GM18867 (cell line): ENCODE measurements around the gene XPC.
A peak's percentile ranks its signal among the peaks of the same experiment; 100 is the strongest.

Experiments
- ATAC-seq: cut with Tn5 transposase; IDR thresholded peaks from one replicate; pipeline ENCODE4 v1.9.1; 2021; ENCODE audit warnings: mild to moderate bottlenecking, moderate library complexity; ENCODE audit not compliant: unreplicated experiment

The XPC gene

DNA sequence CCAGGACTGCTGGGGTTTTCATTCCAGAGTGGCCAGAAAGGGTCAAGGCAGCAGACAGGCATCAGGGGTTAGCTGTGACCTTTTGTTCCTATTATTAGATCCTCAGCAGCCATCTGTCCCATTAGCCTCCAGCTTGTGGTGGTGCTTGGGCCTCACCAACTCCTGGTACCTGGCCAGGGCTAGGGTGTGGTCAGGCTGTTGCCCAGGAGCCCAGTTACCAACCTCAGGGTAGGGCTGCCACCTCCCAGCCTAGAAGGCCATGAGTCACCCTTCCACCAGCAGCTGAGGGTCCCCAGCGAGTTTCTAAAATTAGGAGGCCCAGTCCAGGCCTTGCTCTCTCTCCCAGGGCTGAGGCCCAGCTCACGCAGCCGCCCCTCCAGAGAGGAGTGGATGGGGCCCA lies 41.4 kb downstream of the XPC start:
- ATAC-seq = no peak

DNA sequence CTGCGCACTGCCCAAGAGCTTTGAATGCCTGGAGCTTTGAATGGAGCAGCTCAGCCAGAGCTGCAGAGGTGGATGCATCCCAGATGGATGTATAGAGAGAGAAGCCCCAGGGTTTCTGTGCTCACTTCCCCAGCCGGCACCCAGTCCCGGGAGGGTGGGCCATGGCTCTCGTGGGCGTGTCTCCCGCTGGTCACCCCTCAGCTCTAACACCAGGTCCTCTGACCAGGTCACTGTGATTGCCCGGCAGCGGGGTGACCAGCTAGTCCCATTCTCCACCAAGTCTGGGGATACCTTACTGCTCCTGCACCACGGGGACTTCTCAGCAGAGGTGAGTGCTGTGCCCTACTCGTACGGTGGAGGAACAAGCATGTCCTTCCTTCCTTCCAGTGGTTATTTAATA lies 42.8 kb downstream of the XPC start:
- no peak for ATAC-seq

DNA sequence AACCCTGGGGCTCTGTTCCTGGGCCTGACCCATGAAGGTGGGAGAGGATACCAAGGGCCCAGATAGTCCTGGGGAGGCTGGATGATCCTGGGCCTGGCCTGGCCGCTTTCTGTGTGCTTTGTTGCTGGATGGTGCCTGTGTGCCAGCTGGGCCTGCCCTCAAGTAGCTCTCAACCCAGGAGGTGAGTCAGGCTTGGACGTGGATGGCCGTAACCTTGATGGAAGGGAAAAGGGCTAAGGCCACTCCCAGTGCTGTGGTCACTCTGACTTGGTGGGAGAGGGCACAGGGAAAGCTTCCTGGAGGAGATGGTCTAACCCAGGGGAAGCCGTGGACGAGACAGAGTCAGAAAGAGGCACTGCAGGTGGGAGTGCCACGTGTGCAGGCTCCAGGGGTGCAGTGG lies 44.1 kb downstream of the XPC start:
- ATAC-seq = no peak

DNA sequence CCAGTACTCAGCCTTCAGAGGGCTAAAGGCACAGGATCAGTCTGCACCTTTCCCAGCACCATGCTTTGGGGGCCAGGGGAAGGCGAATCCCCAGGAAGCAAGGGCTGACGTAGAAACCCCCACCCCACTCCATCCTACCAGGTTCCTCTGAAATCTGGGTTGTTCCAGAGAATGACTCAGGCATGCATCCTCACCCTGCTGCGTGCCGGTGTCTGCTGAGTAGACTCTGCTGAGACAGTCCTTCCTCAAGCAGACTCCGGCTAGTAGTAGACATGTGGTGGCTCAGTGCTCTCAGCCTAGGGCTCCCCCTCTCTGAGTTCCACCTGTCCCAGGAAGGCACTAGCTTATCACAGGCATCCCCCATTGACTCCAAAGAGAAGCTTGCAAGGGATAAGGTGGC lies 44.5 kb downstream of the XPC start:
- ATAC-seq = no peak

DNA sequence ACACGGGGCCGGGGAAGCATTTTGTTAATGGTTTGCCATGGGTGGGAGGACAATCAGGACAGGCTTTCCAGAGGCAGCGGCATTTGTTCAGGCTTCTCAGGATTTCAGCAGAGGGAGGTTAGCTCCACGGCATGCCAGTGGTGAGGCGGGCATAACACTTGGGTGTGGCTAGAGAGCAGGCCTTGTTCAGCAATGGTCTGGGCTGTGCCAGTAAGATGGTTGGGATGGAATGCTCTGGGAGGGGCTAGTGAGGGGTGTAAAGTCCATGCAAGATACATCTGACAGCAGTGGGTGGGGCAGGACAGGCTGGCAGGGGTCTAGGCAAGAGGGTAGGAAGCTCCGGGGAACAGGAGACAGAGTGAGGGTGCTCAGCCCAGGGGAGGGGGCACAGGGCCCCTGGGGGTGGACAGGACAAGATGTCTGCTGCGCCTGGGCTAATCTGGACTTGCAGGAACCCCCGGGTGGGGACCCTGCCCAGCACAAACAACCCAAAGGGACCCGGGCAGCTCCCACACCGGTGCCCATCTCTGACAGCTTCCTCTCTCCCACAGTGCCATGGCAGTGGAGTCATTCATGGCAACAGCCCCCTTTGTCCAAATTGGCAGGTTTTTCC lies 45.1 kb downstream of the XPC start:
- ATAC-seq = no peak

DNA sequence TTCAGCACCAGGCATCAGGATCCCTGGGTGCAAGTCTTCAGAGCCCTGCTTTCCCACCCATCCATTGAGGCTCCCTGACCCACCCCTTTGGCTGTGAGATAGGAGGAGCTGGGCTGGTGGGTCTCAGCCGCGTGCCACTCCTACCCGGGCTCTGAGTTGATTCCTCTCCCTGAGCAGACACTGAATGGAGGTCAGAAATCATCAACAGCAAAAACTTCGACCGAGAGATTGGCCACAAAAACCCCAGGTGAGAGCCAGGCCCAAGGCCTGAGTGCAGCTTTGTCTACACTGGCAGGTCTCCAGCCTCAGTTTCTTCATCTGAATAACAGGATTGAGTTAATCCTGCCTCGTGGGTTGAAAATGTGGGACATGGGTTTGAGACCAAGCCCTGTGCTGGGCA lies 45.7 kb downstream of the XPC start:
- ATAC-seq = no peak

DNA sequence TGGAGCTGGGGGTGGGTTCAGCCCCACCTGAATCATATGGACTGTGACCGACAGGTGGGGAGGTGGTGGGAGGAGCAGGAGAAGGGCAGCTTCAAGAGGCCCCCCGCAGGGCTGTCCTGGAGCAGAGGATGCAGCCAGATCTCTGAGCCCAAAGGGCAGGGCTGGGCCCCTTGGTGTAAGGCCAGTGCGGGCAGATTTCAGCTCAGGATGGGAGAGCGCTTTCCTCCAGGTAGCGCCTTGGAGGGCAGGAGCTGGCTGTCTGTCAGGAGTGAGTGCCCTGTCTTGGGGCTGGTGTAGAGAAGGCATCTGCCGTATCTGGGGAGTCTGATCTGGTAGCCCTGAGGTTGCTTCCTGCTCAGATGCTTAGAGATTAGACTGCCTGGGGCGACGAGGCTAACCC lies 46.3 kb downstream of the XPC start:
- no peak for ATAC-seq

DNA sequence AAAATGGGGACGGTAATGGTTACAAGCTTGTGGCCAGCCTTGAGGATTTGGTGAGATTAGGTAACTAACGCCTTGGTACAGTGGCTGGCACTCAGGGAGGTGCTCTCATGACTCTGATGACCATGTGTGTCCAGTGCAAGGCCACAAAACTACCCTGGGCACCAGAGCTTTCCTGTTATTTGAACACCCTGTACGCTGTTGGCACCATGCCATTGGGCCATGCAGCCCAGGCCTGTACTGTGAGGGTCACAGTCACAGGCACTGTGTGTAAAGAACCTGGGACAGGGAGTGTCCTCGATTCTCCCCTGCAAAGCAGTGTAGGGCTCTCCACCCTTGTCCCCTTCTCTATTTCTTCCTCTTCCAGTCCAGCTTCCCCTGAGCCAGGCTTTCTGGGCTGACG lies 47.3 kb downstream of the XPC start:
- ATAC-seq = no peak

DNA sequence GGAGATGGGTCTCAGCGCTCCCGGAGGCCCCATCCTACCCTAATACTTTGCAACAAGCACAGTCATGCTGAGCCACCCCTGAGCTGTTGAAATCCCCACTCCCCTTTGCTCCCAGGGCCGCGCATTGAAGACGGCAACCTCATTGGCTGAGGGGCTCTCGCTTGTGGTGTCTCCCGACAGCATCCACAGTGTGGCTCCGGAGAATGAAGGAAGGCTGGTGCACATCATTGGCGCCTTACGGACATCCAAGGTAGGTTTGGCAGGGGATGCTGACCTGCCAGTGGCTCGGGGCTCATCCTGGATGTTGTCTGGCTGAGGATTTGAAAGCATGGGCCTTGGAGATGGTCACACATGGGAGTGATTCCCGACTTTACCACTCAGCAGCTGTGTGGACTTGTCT lies 47.7 kb downstream of the XPC start:
- no peak for ATAC-seq

DNA sequence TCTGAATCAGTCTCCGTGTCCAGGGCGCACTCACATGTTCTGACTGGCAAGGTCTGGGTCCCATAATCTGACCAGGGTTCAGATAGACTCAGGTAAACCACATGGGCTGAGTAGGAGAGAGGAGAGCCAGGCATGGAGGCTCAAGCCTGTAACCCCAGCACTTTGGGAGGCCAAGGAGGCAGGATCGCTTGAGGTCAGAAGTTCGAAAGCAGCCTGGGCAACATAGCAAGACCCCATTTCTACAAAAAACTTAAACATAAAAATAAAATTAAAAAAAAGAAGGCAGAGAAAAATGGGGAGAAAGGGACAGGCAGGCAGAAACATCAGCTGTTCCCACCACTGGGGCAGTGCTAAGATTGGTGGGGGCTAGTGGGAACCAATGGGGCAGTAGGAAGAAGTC lies 48.2 kb downstream of the XPC start:
- no peak for ATAC-seq

DNA sequence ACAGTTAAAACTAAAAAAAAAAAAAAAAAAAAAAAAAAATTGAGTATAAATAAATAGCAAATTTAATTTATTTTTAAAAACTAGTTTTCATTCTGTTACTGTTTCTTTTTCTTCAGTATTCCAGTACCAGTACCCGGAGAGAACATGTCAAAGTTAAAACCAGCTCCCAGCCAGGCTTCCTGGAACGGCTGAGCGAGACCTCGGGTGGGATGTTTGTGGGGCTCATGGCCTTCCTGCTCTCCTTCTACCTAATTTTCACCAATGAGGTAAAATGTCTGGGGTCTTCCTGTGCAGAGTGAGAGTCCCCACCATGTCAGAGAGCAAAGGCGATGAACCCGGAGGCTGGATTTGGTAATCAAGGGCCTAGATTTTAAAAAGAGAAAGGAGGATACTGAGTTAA lies 49.1 kb downstream of the XPC start:
- ATAC-seq = no peak

DNA sequence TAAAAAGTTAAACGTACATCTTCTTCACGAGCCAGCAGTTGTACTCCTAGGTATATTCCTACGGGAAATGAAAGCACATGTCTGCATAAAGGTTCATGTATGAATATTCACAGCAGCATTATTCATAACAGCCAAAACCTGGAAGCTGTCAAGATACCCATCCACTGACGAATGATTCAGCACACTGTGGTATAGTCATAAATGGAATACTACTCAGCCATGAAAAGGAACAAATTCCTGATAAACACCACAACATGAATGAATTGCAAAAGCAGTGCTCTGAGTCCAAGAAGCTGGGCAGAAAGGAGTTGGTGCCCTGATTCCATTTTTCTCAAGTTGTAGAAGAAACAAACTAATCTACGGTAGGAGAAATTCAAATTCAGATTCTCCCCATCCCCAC lies 49.7 kb downstream of the XPC start:
- no peak for ATAC-seq

DNA sequence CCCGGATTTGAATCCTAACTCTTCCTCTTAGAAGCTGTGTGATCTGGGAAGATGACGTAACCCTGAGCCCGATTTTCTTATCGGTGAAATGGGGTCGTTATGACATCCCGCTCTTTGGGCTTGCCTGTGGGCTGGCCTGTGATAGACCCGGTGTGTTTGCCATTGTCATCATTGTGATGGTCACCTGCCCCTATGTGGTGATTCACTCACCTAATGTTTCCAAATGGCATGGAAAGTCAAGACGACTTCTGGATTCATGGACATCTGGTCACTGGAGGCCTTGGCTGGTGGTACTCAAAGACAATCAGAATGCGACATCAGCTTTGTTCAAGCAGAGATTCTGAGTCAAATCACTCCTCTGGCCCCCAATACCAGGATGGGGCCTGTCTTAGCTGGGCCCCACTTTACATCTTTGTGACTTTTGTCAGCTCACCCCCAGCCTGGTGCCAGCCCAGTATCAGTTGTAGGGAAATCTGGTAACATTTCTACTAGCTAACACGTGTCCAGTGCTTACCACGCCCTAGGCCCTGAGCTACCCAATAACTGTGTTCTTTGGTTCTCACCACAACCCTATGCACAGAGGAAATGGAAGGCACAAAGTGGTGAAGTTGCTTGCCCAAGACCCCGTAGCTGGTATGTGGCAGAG lies 50.8 kb downstream of the XPC start:
- no peak for ATAC-seq

DNA sequence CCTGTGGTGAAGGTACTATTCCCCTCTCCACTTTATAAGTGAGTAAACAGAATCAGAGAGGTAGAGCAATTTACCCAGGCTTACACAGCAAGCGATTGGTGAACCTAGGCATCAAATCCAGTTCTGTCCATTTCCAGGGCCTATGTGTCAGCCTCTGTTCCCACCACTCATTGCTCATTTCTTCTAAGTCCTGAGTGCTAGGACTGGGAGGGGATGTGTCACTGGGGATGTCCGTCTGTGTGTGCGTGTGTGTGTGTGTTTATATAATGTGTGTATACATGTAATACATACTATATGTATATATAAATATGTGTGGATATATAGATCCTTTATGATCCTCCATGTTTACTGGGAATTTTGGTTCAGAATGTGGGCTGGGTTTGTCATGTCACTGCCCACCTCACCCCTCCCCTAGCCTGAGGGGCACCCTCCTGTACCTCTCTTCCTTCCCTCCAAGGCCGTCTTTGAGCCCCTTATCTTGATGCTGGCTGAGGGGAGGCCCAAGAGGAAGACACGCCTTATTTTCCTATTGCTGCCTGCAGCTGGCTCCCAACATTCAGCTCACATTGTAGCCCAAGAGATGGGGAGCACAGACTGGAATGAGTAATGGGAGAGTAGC lies 51.4 kb downstream of the XPC start:
- no peak for ATAC-seq

DNA sequence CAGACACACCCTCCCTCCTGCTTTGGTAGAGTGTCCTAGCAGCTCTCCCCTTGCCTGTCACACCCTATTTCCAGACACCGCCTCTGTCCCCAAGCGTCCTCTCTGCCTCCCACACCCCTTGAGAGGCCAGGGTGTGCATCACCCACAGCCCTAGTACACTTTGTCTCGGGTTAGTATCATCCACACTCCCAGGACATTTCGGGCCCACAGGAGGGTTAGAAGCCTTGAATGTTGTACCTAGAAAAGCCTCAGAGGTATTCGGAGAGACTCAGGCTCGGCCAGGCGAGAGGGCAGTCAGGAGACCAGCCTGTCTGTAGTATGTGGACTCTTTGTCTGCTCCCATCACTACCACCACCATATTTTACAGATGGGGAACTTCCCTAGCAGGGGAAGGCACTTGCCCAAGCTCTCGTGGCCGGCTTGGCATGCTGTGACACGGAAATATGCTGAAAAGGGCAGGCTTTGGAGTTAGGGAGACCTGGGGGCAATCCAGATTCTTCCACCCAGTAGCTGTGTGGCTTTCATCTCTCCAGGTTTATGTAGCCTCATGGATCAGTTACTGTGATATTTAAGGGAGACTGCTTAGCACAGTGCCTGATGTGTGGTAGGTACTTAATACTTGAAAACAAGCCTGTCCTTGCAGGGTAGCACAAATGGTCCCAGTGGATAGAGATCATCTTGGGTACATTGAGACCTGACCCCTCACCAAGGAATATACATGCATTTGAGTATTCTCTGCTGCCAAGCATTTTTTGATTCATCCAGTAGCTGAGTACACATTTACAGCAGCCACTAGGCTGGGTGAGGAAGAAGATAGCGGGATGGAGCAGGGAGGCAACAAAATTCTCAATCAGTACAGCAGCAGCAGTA lies 52.1 kb downstream of the XPC start:
- ATAC-seq = no peak

DNA sequence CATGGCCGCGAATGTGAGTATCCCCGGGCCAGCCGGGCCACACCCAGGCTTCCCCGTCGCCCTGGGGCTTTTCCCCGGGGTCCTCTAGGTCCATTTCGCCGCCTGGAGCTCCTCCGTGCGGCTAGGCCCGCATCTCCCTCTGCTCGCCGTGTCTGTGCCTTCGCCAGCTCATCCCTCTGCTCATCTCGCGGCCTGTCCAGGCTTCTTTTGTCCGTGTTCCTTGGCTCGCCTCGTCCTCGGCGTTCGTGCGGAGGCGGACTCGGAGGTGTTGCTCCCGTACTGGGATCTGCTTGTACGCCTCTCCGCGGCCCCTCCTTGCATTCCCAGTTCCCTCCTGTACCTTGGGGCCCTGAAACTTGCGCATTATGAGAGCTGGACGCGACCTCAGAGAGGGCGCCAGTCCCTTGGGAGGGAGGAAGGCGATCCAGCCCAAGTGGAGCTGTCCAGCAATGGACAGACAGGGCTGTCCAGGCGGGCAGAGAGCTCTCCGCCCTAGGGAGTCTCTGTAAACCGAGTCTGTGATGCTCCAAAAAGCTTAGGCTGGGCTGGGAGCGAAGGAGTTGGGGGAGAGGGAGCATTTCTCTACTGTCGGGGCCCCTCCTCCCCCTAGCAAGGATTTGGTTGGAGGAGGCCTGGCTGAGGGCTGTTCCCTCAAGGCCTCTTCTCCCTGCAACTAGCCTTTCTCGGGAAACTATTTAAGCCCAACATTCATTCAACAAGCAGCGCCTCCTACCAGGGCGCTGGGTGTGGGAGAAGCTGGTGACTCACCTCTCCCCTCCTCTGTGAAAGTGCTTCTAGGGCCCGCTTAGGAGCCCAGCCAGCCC lies 53.0 kb downstream of the XPC start:
- peak; percentile 33 for ATAC-seq

DNA sequence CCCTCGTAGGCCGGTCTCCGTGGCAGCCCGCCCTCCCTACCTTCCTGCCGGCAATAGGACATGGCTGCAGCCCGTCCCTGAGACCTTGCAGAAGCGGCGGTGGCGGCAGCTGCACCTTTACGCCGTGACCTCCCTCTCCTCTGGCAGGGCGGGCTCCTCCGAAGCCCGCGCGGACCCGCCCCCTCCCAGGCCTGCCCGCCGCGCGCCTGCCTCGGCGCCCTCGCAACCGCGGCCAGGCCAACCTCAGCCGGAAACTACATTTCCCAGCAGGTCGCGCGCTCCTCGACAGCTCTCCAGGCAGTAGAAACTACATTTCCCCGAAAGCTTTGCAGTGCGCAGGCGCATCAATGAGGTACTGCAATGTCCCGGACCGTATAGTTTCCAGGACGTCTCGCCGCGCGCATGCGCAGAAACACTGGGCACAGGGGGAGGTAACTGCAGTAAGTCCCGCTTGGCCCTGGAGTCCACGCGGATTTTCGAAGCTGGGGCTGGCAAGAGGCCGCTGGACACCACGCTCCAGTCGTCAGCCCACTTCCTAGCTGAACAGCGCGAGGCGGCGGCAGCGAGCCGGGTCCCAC lies 53.7 kb downstream of the XPC start, which contains the start of the genes CHCHD4 and TMEM43:
TSS of gene CHCHD4 (minus strand) at position 256 of the 578 bp plus-strand sequence. CDS start at position 62, 194 bp downstream.
TSS of gene TMEM43 (plus strand) at position 438 of the 578 bp plus-strand sequence. CDS start 142 bp downstream, outside the sequence.
- ATAC-seq = peak; percentile 81

DNA sequence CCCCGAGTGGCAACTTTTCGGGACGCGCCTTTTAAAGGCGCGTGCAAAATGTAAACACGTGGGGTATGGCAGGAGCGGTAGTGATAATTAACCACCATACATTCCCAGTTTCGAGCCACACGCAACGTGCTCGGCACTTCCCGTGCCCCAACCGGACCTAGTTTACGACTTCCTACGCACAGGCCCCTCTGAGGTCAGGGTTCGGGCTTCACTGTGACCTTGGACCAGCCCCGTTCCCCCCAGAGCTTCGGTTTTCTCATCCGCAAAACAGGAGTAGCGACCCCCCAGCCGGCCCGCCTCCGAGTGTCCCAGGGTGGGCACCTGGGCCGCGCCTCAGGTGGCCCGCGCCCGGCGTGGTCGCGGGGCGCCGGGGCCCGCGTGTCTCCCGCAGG lies 54.2 kb downstream of the XPC start:
- ATAC-seq = peak; percentile 49

DNA sequence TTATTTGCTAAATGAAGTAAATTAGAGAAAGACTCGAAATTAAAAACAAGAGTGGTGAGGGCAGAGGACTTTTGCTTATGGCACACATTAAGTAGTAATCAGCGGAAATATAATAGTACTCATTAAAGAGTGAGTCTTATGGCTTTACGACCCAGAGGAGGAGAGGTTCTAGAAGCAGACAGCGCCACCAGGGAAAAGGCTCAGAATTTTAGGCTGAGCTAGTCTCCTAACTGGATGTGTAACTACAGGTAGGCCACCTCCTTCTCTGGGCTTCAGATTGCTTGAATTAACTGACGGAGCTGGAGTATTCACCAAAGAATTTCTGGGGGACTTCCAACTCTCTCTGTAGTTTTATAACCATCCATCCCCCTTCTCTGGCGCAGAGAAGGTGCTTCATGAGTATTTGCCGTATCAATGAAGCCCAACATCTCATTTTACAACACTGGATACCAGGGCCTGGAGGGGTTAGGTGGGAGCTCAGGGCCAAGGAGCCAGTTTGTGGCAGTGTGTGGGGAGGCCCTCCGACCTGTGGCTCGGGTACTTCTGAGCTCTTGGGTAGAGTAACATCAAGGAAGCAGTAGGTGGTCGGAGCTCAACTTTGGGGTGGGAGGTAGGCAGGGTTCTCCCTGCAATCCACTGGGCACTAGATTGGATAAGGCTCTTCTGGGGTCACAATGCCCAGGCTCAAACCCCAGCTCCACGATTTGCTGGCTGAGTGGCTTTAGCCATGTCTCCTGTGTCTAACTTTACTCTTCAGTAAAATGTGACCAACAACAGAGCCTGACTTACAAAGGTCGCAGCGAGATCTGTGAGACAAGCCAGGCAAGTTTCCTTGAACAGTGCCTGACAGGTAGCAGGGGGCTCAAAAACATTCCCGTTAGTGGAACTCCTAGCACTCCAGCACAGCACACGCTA lies 54.8 kb downstream of the XPC start:
- no peak for ATAC-seq
